NCI-H1417 (cell line): Measurements from ENCODE around the gene CHRM5.
"Not testable (repeated sequence)": the region's sequence is repeated elsewhere in the genome, so short reads cannot be mapped to it uniquely, and the experiment has no call there.

Experiments
- DNase-seq, 3 experiments: peaks; one replicate each; lab custom pipeline; 2025; lab: John Stamatoyannopoulos, UW

The CHRM5 gene

GRCh38 chr15:34038871-34039789 lies 70.8 kb downstream of the CHRM5 start, which contains the start of gene AVEN:
Gene AVEN, minus strand, starts transcription at chr15:34039204. Its CDS starts 158 bp downstream, at chr15:34039046.
- DNase-seq = peak; percentile 18 to 93 (median 81)

- no peak for DNase-seq
These were observed 71.5 kb downstream of the CHRM5 start for GRCh38 chr15:34039790-34040113.

GRCh38 chr15:34043391-34043790 lies 75.1 kb downstream of the CHRM5 start:
- no peak for DNase-seq

GRCh38 chr15:34043813-34044212 lies 75.5 kb downstream of the CHRM5 start:
- DNase-seq = no peak

GRCh38 chr15:34046471-34047145 lies 78.3 kb downstream of the CHRM5 start:
- no peak for DNase-seq

- DNase-seq = no peak
These were observed 79.8 kb downstream of the CHRM5 start for GRCh38 chr15:34047893-34048775.

GRCh38 chr15:34049112-34049511 lies 80.8 kb downstream of the CHRM5 start:
- no peak for DNase-seq

- not testable (repeated sequence) for DNase-seq
These were observed 82.1 kb downstream of the CHRM5 start for GRCh38 chr15:34050385-34050784.

- no peak for DNase-seq
These were observed 85.9 kb downstream of the CHRM5 start for GRCh38 chr15:34054081-34054707.

- DNase-seq = no peak
These were observed 87.7 kb downstream of the CHRM5 start for GRCh38 chr15:34055868-34056595.

GRCh38 chr15:34056911-34057310 lies 88.6 kb downstream of the CHRM5 start:
- DNase-seq = no peak

GRCh38 chr15:34059476-34059875 lies 91.2 kb downstream of the CHRM5 start:
- DNase-seq = no peak

GRCh38 chr15:34059946-34060345 lies 91.6 kb downstream of the CHRM5 start:
- DNase-seq = no peak

- DNase-seq = no peak
These were observed 96.1 kb downstream of the CHRM5 start for GRCh38 chr15:34064438-34064837.

GRCh38 chr15:34065261-34065660 lies 97.0 kb downstream of the CHRM5 start:
- peak in 2 of 3 experiments; percentile 6 to 61 for DNase-seq

- DNase-seq = no peak
These were observed 97.6 kb downstream of the CHRM5 start for GRCh38 chr15:34065941-34066340.

GRCh38 chr15:34070003-34070402 lies 101.7 kb downstream of the CHRM5 start:
- no peak for DNase-seq

- DNase-seq = no peak
These were observed 108.5 kb downstream of the CHRM5 start for GRCh38 chr15:34076785-34077184.

- DNase-seq = no peak
These were observed 110.6 kb downstream of the CHRM5 start for GRCh38 chr15:34078900-34079299.

GRCh38 chr15:34079904-34080303 lies 111.6 kb downstream of the CHRM5 start:
- no peak for DNase-seq

GRCh38 chr15:34084086-34084485 lies 115.8 kb downstream of the CHRM5 start:
- DNase-seq = no peak
